Measurements from ENCODE around the gene COCH. TPM values are rescaled to one million over a fixed set of nuclear protein-coding genes. Genes with fewer than 3 reads are reported as not detected.

Gene COCH
- total and polyA plus RNA-seq, 4 donors, result 17.1 to 22.4 (median 18.0) TPM

Other genes with a start within 250 kb of the COCH start
- 10 to 100 TPM; 16.5 to 27.3 TPM for gene AP4S1, start 151.1 kb downstream of the COCH start, total RNA-seq
- 10 to 100 TPM; 29.2 to 29.8 TPM for gene AP4S1, start 151.1 kb downstream of the COCH start, polyA plus RNA-seq (ENCODE audit: insufficient read length in 2 of 2)
- gene STRN3, start 151.8 kb downstream of the COCH start, total RNA-seq, result 10 to 100 TPM; 54.4 to 72.7 TPM
- gene STRN3, start 151.8 kb downstream of the COCH start, polyA plus RNA-seq (ENCODE audit: insufficient read length in 2 of 2), result 10 to 100 TPM; 31.6 to 37.2 TPM